Endothelial cell of umbilical vein (primary cell): ENCODE measurements around the gene CFAP77. TPM values are rescaled to one million over a fixed set of nuclear protein-coding genes. Genes with fewer than 3 reads are reported as not detected.

Experiments used
- BruUV-seq: library from RNA; stranded (reverse); fragments of 400-500 nt; replicated peaks from 2 replicates; lab custom pipeline; 2021; lab: Mats Ljungman, UMichigan
- CTCF ChIA-PET: fragments of 300-600, 350-600 bp; sonication (Branson Sonifier 250); formaldehyde crosslinking; loops from one replicate; lab custom pipeline; 2021; ENCODE audit warnings: antibody characterized with exemption, inconsistent platforms; lab: Charles Lee
- POLR2A ChIA-PET: fragments of 300-600, 350-600 bp; sonication (Branson Sonifier 250); formaldehyde crosslinking; loops from one replicate; lab custom pipeline; 2021; ENCODE audit warnings: antibody characterized with exemption, inconsistent platforms; lab: Charles Lee
- DNase-seq: peaks from one replicate; pipeline ENCODE4 v3.0.0-alpha.2; 2011; ENCODE audit warnings: low read depth, low spot score
- FAIRE-seq: peaks from 2 replicates; lab custom pipeline; 2011; peaks lifted over from hg19 to GRCh38; lab: Jason Lieb, UNC
- H2AFZ ChIP-seq: 2 replicates; pipeline ENCODE4 v1.6.0; 2012; ENCODE audit warnings: low read depth, low read length, control low read depth, inconsistent platforms
- H3K27ac ChIP-seq: 2 replicates; pipeline ENCODE4 v1.5.1; 2011; ENCODE audit warnings: low read depth, mild to moderate bottlenecking, control low read depth, low read length, moderate library complexity; ENCODE audit not compliant: insufficient read depth
- H3K27me3 ChIP-seq, 2 experiments: 2 replicates each; pipeline versions ENCODE4 v1.6.0 to v1.6.1; 2011; ENCODE audit warnings: low read length in 2 of 2, mixed read lengths in 1 of 2; ENCODE audit not compliant: control insufficient read depth in 2 of 2, insufficient read depth in 2 of 2
- H3K36me3 ChIP-seq, 2 experiments: 2 replicates in 1 of 2; 3 replicates in 1 of 2; pipeline ENCODE4 v1.5.1; 2011; ENCODE audit warnings: low read length in 2 of 2, mild to moderate bottlenecking in 1 of 2, moderate library complexity in 1 of 2; ENCODE audit not compliant: control insufficient read depth in 2 of 2, insufficient read depth in 2 of 2; ENCODE audit errors: extremely low read depth in 1 of 2
- H3K4me1 ChIP-seq: 3 replicates; pipeline ENCODE4 v1.5.1; 2011; ENCODE audit warnings: mild to moderate bottlenecking, low read length; ENCODE audit not compliant: control insufficient read depth, insufficient read depth; ENCODE audit errors: extremely low read depth
- H3K4me2 ChIP-seq: 2 replicates; pipeline ENCODE4 v1.6.1; 2011; ENCODE audit warnings: low read length, control low read depth, mixed read lengths; ENCODE audit not compliant: insufficient read depth
- H3K4me3 ChIP-seq, 3 experiments: fragments of 200-600 bp in 1 of 3; sonication (generic), shearing (Covaris generic) in 1 of 3; replicated peaks in 1 of 3; 2 replicates each; pipeline ENCODE4 v1.5.1; 2011 to 2016; ENCODE audit warnings: control low read depth in 3 of 3, low read length in 3 of 3, mild to moderate bottlenecking in 2 of 3, inconsistent platforms in 1 of 3, low read depth in 1 of 3, moderate library complexity in 1 of 3; ENCODE audit not compliant: insufficient read depth in 1 of 3
- H3K79me2 ChIP-seq: 2 replicates; pipeline ENCODE4 v1.6.0; 2012; ENCODE audit warnings: low read length, inconsistent platforms; ENCODE audit not compliant: control insufficient read depth, insufficient read depth
- H3K9ac ChIP-seq: replicated peaks from 2 replicates; pipeline ENCODE3; 2011; ENCODE audit warnings: low read length, control low read depth; ENCODE audit not compliant: insufficient read depth; ENCODE audit errors: extremely low read depth
- H3K9me1 ChIP-seq: replicated peaks from 3 replicates; pipeline ENCODE4 v1.6.0; 2011; ENCODE audit warnings: mild to moderate bottlenecking, low read length; ENCODE audit not compliant: control insufficient read depth, insufficient read depth; ENCODE audit errors: extremely low read depth
- H3K9me3 ChIP-seq: replicated peaks from 2 replicates; pipeline ENCODE4 v1.5.1; 2012; ENCODE audit warnings: low read length, inconsistent platforms; ENCODE audit not compliant: control insufficient read depth, insufficient read depth
- H4K20me1 ChIP-seq: replicated peaks from 2 replicates; pipeline ENCODE3; 2011; ENCODE audit warnings: mild to moderate bottlenecking, low read length; ENCODE audit not compliant: control insufficient read depth, insufficient read depth; ENCODE audit errors: extremely low read depth
- EZH2 ChIP-seq: IDR thresholded peaks from 2 replicates; pipeline ENCODE4 v1.6.1; 2012; ENCODE audit warnings: borderline replicate concordance, low read depth, mild to moderate bottlenecking, moderate library complexity, low read length, inconsistent platforms; ENCODE audit not compliant: severe bottlenecking
- FOS ChIP-seq: IDR thresholded peaks from 2 replicates; pipeline ENCODE4 v1.6.1; 2011; ENCODE audit warnings: mild to moderate bottlenecking, low read length, moderate library complexity, borderline replicate concordance; ENCODE audit not compliant: insufficient read depth
- GATA2 ChIP-seq: IDR thresholded peaks from 2 replicates; pipeline ENCODE4 v1.7.0; 2011; ENCODE audit warnings: low read depth, mild to moderate bottlenecking, moderate library complexity, mixed read lengths, low read length; ENCODE audit not compliant: insufficient read length, insufficient read depth
- JUN ChIP-seq: IDR thresholded peaks from 2 replicates; pipeline ENCODE4 v1.6.1; 2011; ENCODE audit warnings: borderline replicate concordance, low read depth; ENCODE audit not compliant: insufficient read length, insufficient read depth
- MYC ChIP-seq: IDR thresholded peaks from one replicate; pipeline ENCODE4 v1.6.1; 2011; ENCODE audit warnings: mild to moderate bottlenecking, low read depth, low read length
- POLR2A ChIP-seq: IDR thresholded peaks from 2 replicates; pipeline ENCODE4 v1.6.1; 2012; ENCODE audit warnings: low read depth, mild to moderate bottlenecking, control low read depth, low read length
- POLR2AphosphoS5 ChIP-seq: IDR thresholded peaks from 2 replicates; pipeline ENCODE4 v1.6.1; 2012; ENCODE audit warnings: low read depth, mild to moderate bottlenecking, control low read depth, low read length, moderate library complexity; ENCODE audit not compliant: insufficient read depth
- dilution Hi-C: fragments of 300-500 bp; cut with MboI; formaldehyde crosslinking; loops from one replicate; pipeline ENCODE4 v1.15.0; 2019; ENCODE audit warnings: low sequenced_read_pairs; ENCODE audit not compliant: extremely low pct_ligation_motif_present
- intact Hi-C: fragments of 100-400 bp; cut with micrococcal nuclease; formaldehyde crosslinking; loops from one replicate; pipeline ENCODE4 v1.10.0; 2022
- polyA plus RNA-seq, 4 experiments: library from polyadenylated mRNA; depleted of rRNA in 3 of 4; stranded (reverse) in 3 of 4; unstranded in 1 of 4; fragments of >200 nt; gene quantifications; 2 replicates each; pipeline versions ENCODE4 v1.2.1 to v1.2.3, GENCODE V29; 2011 to 2012; ENCODE audit warnings: missing spikeins in 1 of 4
- total RNA-seq: library from RNA; stranded (reverse); gene quantifications from 2 replicates; pipeline ENCODE4 v1.2.3, GENCODE V29; 2021
- TF ChIP-seq, protein P1 (sequence below): IDR thresholded peaks from 2 replicates; pipeline ENCODE4 v1.6.1; 2011; ENCODE audit not compliant: insufficient read depth, insufficient read length
- TF ChIP-seq, protein P2 (sequence below), 2 donors: IDR thresholded peaks; 1 replicate in 1 of 2; 2 replicates in 1 of 2; pipeline ENCODE4 v1.5.1; 2011; ENCODE audit warnings: low read length in 2 of 2, mild to moderate bottlenecking in 2 of 2, moderate library complexity in 2 of 2, control low read depth in 1 of 2, inconsistent platforms in 1 of 2, low read depth in 1 of 2; ENCODE audit not compliant: insufficient read depth in 1 of 2; ENCODE audit errors: extremely low read depth in 1 of 2

Gene CFAP77
- total and polyA plus RNA-seq, 2 donors (not counting 3 experiments of a cell fraction or from before 2014, with no cell fraction given) = not detected

DNA sequence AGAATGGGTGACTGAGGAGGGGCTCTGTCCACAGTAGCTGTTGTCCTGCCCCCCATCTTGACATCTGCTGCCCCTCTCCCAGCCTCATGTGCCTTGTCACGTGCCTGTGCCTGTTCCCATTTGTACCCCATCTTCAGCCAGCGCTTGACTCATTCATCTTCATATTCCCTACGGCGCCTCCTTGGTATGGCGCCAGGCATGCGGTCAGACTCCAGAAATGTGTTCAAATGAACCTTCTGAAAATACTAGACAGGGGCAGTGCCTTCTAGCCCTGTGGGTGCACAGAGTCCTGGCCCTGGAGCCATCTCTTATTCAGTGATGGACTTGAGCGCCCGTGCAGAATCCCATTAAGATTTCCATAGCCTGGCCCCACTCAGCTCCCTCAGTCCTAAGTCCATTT is 46.2 kb downstream of the CFAP77 start:
- POLR2A ChIA-PET = no interaction called here
- no peak for TF ChIP-seq EZH2
- no peak for TF ChIP-seq GATA2
- no peak for TF ChIP-seq POLR2AphosphoS5
- no peak for TF ChIP-seq MYC
- no peak for TF ChIP-seq POLR2A
- TF ChIP-seq, protein P1, sequence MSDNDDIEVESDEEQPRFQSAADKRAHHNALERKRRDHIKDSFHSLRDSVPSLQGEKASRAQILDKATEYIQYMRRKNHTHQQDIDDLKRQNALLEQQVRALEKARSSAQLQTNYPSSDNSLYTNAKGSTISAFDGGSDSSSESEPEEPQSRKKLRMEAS = no peak
- no peaks in the 10 kb centered on the region for H3K9me3 ChIP-seq
- CTCF ChIA-PET = no interaction called here
- no peaks in the 10 kb centered on the region for H3K79me2 ChIP-seq
- no peaks in the 10 kb centered on the region for H3K4me1 ChIP-seq
- H3K27ac ChIP-seq = no peak overlapping the region
- DNase-seq = no peak
- dilution Hi-C loops = no loop called here
- no peaks in the 10 kb centered on the region for H4K20me1 ChIP-seq
- no peak overlapping the region for H3K4me2 ChIP-seq
- H3K36me3 ChIP-seq = no peaks in the 10 kb centered on the region
- H3K4me3 ChIP-seq = no peak overlapping the region
- H3K9ac ChIP-seq = no peak overlapping the region
- H2AFZ ChIP-seq = no peak overlapping the region
- no peak for FAIRE-seq
- no TSS peak for BruUV-seq
- H3K9me1 ChIP-seq = no peaks in the 10 kb centered on the region
- intact Hi-C loops = no loop called here
- no peaks in the 10 kb centered on the region for H3K27me3 ChIP-seq

DNA sequence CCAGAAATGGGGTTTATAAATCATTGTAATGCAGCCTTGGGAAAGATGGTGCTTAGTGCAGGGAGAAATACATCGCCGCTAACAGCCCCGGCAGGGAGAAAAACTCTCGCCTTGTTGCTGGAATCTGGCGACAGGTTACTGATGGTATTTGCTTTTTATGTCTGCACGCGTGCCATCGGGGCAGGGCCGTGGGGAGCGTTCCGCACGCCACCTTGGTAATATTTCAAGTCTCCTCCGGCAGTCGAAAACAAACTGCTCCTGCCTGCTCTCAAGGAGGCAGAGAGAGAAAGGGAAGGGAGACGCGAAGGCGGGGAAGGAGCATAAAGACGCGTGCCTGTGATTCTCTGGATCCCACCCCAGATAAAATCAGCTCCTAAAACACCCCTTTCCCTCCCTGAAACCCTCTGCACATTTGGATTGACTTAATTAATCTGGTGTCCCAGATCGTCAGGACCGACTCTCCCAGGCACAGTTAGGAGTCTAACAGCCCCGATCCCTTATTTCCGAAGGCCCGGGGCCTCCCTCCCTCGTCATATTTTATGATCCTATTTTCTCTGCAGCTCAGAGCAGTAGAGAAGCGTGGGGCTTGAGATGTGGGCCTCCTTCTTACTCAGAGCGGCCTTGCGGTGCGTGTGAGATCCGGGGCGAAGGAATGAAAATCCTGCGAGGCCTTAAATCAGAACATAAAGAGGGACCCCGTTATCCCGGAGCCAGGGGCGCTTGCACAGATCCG is 47.7 kb downstream of the CFAP77 start:
- CTCF ChIA-PET = interaction anchor here (0.6 to 1.0 kb wide), 2 partner anchors 10 to 46 kb away, joined by 3 read pairs; no protein-coding TSS in a partner anchor
- Histone ChIP-seq H3K79me2 (no peaks in the 10 kb centered on the region), H3K4me1 (no peaks in the 10 kb centered on the region), H3K9me3 (no peaks in the 10 kb centered on the region), H3K4me2 (no peak overlapping the region), H3K36me3 (no peaks in the 10 kb centered on the region), H3K9ac (no peak overlapping the region), H3K4me3 (no peak overlapping the region), H2AFZ (no peak overlapping the region), H4K20me1 (no peaks in the 10 kb centered on the region), H3K9me1 (no peaks in the 10 kb centered on the region), H3K27me3 (no peaks in the 10 kb centered on the region), H3K27ac (no peak overlapping the region)
- no peak for FAIRE-seq
- dilution Hi-C loops (no loop called here), intact Hi-C loops (no loop called here)
- POLR2A ChIA-PET = no interaction called here
- TF ChIP-seq POLR2A = no peak
- no peak for TF ChIP-seq JUN
- no peak for TF ChIP-seq EZH2
- TF ChIP-seq, protein P1 = no peak
- no peak for TF ChIP-seq POLR2AphosphoS5
- TF ChIP-seq, protein P2, sequence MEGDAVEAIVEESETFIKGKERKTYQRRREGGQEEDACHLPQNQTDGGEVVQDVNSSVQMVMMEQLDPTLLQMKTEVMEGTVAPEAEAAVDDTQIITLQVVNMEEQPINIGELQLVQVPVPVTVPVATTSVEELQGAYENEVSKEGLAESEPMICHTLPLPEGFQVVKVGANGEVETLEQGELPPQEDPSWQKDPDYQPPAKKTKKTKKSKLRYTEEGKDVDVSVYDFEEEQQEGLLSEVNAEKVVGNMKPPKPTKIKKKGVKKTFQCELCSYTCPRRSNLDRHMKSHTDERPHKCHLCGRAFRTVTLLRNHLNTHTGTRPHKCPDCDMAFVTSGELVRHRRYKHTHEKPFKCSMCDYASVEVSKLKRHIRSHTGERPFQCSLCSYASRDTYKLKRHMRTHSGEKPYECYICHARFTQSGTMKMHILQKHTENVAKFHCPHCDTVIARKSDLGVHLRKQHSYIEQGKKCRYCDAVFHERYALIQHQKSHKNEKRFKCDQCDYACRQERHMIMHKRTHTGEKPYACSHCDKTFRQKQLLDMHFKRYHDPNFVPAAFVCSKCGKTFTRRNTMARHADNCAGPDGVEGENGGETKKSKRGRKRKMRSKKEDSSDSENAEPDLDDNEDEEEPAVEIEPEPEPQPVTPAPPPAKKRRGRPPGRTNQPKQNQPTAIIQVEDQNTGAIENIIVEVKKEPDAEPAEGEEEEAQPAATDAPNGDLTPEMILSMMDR (IDR thresholded peaks at IDR 0.05; ENCODE audit: extremely low read depth in 1 of 2, insufficient read depth in 1 of 2, low read depth in 1 of 2, low read length in 2 of 2) = no peak
- no peak for TF ChIP-seq MYC
- TF ChIP-seq FOS = no peak
- no peak for TF ChIP-seq GATA2
- BruUV-seq = no TSS peak
- no peak for DNase-seq
